T-helper 9 cell (primary cell): Measurements from ENCODE around the gene KANK3.
"Not testable (repeated sequence)": the region's sequence is repeated elsewhere in the genome, so short reads cannot be mapped to it uniquely, and the experiment has no call there.

Experiments
- DNase-seq: peaks from one replicate; pipeline ENCODE4 v3.0.0-alpha.2; 2020
- total RNA-seq, 2 donors: gene quantifications; one replicate each; lab custom pipeline; 2026; lab: John Stamatoyannopoulos, UW

KANK3 gene
- 4.8 to 5.6 reads per million in 2 donors for total RNA-seq

GRCh38 chr19:8342684-8343482, at the start of gene KANK3:
TSS of gene KANK3 (minus strand) at chr19:8343262. CDS start at chr19:8337828, 5,434 bp downstream.
- DNase-seq = peak; percentile 88

DNA sequence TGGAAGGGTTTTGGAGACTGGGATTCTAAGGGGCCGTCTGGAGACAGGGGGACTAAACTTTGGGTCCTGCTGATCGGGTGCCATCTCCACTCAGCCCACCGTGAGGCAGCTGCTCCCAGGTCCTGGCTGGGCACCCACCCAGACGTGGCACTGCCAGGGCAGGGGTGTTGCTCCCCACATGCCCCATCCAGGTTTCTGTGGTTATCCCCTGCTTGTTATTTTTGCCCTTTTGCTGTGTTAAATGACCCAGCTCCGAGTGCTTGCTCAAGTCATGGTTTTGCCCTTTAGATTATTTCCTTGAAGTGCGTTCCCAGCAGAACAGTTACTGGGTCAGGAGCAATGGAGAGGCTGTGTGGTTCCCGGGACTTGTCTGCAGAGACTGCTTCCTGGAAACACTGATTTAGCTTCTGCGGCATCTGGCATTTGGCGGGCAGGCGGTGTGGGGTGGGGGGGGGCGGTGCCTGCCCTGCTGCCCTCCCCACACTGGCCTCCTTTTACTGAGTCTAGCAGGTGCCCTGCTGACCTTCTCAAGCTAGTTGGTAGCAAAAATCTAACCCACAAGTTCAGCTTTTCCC, 49.0 kb upstream of the KANK3 start:
- DNase-seq = no peak

DNA sequence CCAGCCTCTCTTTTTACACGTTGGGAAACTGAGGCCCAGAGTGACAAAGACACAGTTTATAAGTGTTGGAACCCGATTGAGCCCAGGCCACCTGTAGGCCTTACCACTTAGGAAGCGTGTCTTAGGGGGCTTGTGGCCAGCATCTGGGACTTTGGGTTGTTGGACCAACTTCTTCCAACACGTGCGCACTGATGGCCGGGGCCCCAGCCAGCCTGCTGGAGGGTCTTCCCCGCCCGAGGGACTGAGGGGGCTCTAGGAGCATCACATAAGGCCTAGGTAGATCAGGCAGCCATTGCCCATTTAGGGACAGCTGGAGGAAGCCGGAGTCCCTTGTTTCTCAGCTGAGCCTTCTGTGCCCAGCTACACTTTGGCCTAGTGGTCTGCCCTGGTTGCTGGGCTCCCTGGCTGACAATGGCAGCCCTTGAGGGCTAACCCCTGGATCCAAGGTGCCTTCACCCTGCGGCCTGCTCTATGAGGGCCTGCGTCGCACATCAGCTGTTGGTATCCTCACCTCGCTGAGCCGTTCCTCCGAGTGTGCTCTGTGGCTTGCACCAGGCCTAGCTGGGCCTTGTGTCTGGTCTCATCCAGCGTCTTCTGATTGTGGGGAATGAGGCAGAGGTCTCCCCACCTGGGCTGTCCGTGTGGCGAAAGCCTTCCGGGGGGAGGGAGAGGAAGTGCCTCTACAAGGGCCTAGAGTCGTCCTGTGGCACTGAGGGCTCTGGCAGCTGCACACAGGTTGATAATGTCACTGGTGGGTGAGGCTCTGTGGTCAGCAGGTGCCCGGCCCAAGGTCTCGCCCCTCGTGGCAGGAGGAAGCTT, 48.3 kb upstream of the KANK3 start:
- no peak for DNase-seq

- peak; percentile 93 for DNase-seq
These were observed 47.5 kb upstream of the KANK3 start for GRCh38 chr19:8390617-8390981.

DNA sequence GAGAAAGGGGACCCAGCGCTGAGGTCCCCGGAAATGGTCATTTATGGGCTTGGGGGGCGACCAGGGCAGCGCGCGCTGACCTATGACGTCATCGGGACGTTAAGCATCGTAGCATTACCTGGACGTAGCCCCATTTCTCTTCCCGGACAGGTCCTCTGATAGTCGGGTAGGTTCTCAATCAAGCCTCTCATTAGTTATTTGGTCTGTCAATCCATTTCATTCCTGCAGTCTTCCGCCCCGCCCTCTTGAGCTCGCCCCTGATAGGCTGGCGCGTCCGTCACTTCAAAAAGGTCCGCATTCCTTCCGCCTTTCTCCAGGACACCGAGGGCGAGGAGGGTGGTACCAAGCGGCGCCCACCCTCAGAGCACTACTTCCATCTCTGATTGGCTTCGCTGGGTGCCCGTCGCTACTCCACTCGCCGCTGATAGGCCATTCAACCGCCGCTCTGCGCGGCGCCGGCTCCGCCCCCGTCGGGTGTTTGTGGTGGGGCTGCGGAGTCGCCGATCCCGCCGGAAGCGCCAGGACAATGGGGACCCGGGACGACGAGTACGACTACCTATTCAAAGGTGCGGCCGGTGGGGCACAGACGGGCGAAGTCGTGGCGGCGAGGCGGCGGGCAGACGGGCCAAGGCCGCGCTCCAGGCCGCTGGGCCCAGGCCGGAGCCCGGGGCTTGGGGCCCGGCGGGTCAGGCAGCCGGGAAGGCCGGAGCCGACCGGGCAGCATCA, 47.0 kb upstream of the KANK3 start, which contains the start of gene RAB11B:
TSS of gene RAB11B (plus strand) at position 470 of the 726 bp plus-strand sequence. CDS start at position 527, 57 bp downstream.
- DNase-seq = peak; percentile 93

DNA sequence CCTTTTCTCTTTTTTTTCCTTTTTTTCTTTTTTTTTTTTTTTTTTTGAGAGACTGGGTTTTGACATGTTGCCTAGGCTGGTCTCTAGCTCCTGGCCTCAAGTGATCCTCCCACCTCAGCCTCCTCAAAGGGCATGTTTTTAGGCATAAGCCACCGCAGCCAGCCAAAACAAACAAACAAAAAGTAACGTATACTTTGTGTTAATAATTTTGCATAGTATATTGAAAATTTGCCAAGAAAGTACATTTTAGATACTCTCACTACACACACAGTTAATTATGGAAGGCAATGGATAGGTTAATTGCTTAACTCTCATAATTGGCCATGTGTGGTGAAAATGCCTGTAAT, 45.5 kb upstream of the KANK3 start:
- no peak for DNase-seq

DNA sequence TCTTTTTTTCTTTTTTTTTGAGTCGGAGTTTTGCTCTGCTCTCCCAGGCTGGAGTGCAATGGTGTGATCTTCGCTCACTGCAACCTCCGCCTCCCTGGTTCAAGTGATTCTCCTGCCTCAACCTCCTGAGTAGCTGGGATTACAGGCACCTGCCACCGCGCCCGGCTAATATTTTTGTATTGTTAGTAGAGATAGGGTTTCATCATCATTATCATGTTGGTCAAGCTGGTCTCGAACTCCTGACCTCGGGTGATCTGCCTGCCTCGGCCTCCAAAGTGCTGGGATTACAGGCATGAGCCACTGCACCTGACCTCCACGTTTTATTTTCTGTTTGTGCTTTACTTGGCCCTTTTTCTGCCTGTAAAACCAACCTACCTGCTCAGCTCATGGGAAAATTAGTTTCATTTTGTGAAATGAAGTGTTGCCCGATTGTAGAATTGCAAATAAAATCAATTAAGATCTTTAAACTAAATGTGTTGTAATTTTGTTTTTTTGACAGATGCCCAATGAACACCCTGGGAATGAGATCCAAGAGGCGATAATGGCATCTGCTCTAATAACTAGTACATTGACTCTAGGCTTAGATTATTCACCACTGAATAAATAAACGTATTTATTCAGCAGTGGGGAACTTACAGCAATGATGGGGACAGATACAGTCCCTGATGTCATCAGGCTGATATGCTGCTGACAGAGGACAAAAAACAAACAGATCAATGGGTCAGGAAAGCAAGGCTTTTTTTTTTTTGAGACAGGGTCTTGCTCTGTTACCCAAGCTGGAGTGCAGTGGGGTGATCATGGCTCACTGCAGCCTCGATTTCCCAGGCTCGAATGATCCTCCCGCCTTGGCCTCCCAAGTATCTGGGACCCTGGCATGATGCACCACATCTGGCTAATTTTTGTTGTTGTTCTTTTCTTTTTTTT, 44.9 kb upstream of the KANK3 start:
- no peak for DNase-seq

DNA sequence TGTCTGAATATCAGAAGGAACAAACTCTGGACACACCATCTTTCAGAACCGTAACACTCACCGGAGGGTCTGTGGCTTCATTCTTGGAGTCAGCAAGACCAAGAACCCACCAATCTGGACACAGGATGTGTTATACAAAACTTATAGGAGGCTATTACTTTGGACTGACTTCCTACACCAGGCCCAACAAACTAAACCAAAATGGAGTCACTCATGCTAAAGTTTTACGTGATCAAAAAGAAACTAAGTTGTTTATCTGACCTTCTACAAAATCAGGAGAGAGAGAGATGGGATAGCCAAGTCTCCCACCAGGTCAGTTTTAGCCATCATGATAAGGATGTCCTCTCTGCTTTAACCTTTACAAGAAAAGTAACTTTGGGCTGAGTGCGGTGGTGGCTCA, 43.9 kb upstream of the KANK3 start:
- no peak for DNase-seq

DNA sequence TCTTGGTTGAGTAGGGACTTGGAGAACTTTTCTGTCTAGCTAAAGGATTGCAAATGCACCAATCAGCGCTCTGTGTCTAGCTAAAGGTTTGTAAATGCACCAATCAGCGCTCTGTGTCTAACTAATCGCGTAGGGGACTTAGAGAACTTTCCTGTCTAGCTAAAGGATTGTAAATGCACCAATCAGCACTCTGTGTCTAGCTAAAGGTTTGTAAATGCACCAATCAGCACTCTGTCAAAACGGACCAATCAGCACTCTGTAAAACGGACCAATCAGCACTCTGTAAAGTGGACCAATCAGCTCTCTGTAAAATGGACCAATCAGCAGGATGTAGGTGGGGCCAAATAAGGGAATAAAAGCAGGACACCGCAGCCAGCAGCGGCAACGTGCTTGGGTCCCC, 43.4 kb upstream of the KANK3 start:
- not testable (repeated sequence) for DNase-seq

DNA sequence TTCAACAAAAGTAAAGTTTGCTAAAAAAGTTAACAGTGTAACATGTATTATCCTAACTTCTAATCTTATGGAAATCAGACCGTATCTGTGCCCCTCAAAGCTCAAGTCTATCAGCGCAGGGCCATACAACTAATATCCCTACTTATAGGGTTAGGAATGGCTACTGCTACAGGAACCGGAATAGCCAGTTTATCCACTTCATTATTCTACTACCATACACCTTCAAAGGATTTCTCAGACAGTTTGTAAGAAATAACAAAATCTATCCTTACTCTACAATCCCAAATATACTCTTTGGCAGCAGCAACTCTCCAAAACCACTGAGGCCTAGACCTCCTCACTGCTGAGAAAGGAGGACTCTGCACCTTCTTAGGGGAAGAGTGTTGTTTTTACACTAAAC, 42.5 kb upstream of the KANK3 start:
- DNase-seq = not testable (repeated sequence)

DNA sequence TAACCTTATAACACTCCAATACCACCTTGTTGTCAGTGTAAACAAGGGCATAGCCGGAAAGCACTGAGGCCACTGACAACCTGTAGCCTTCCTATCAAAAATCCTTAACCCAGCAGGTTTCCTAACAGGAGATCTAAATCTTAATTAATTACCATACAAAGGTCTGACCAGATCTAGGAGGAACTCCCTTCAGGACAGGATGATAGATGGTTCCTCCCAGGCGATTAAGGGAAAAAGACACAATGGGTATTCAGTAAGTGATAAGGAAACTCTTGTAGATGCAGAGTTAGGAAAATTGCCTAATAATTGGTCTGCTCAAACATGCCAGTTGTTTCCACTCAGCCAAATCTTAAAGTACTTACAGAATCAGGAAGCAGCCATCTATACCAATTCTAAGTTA, 42.0 kb upstream of the KANK3 start:
- DNase-seq = not testable (repeated sequence)

- not testable (repeated sequence) for DNase-seq
These were observed 41.5 kb upstream of the KANK3 start for GRCh38 chr19:8384569-8384968.

GRCh38 chr19:8379156-8379891, 36.3 kb upstream of the KANK3 start:
- not testable (repeated sequence) for DNase-seq

DNA sequence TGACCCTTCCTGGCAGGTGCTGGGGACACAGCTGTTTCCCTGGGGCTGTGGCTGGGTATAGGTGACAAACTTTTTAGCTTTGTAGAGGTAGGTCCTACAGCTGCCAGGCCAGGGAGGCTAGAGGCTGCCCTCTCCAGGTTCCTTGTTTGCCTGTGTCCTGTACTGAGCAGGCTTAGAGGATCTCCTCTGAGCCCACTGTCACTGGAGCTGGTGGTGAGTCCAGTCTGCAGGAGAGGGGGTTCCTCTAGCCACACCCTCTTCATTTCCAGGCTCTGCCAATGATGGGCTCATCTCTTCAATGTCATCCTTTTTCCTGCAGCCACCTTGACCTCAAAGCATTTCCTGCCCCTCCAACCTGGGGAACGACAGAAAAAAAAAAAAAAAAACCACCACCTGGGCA, 34.5 kb upstream of the KANK3 start:
- DNase-seq = no peak

- DNase-seq = not testable (repeated sequence)
These were observed 33.4 kb upstream of the KANK3 start for GRCh38 chr19:8376373-8376974.

DNA sequence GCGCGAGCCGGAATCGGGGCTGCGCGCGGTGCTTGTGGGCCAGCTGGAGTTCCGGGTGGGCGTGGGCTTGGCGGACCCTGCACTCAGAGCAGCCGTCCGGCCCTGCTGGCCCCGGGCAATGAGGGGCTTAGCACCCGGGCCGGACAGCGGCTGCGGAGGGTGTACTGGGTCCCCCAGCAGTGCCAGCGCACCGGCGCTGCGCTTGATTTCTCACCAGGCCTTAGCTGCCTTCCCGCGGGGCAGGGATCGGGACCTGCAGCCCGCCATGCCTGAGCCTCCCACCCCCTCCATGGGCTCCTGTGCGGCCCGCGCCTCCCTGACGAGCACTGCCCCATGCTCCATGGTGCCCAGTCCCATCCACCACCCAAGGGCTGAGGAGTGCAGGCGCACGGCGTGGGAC, 32.7 kb upstream of the KANK3 start:
- DNase-seq = not testable (repeated sequence)

DNA sequence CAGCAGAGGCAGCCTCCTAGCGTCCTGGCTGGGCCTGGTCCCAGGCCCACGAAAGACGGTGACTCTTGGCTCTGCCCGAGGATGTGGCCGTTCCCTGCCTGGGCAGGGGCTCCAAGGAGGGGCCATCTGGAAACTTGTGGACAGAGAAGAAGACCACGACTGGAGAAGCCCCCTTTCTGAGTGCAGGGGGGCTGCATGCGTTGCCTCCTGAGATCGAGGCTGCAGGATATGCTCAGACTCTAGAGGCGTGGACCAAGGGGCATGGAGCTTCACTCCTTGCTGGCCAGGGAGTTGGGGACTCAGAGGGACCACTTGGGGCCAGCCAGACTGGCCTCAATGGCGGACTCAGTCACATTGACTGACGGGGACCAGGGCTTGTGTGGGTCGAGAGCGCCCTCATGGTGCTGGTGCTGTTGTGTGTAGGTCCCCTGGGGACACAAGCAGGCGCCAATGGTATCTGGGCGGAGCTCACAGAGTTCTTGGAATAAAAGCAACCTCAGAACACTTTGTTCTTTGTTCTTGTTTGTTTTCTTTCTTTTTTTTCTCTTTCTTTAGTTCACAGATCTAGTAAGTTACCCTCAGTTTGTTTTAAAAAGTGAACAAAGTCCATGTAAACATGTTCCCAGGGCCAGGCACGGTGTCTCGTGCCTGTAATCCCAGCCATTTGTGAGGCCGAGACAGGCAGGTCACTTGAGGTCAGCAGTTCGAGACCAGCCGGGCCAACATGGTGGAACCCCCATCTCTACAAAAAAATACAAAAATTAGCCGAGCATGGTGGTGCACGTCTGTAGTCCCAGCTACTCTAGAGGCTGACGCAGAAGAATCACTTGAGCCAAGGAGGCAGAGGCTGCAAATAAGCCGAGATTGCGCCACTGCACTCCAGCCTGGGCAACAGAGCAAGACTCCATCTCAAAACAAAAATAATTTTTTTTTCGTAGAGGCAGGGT, 31.1 kb upstream of the KANK3 start:
- DNase-seq = no peak

GRCh38 chr19:8371011-8371804, 28.1 kb upstream of the KANK3 start:
- DNase-seq = no peak
